Type B pancreatic cell (in vitro differentiated cells): Measurements from ENCODE around the gene IFT88. TPM values are rescaled to one million over a fixed set of nuclear protein-coding genes. Genes with fewer than 3 reads are reported as not detected.
A peak's percentile ranks its signal among the peaks of the same experiment; 100 is the strongest.
"Not testable (repeated sequence)": the region's sequence is repeated elsewhere in the genome, so short reads cannot be mapped to it uniquely, and the experiment has no call there.

Source experiments
- DNase-seq: peaks from one replicate; pipeline ENCODE4 v3.0.0; 2021; ENCODE audit warnings: mixed read lengths; ENCODE audit not compliant: unreplicated experiment; ENCODE audit errors: extremely low spot score
- H3K27ac Mint-ChIP-seq: 2 replicates; pipeline ENCODE4 v1.8.0; 2021; ENCODE audit warnings: mild to moderate bottlenecking, mixed read lengths
- H3K27me3 Mint-ChIP-seq: 2 replicates; pipeline ENCODE4 v1.8.0; 2021; ENCODE audit warnings: mixed read lengths
- H3K36me3 Mint-ChIP-seq: 2 replicates; pipeline ENCODE4 v1.8.0; 2021; ENCODE audit warnings: mixed read lengths
- H3K4me1 Mint-ChIP-seq: one replicate; pipeline ENCODE4 v1.8.0; 2021; ENCODE audit warnings: mixed read lengths; ENCODE audit not compliant: unreplicated experiment
- H3K4me3 Mint-ChIP-seq: 2 replicates; pipeline ENCODE4 v1.8.0; 2021; ENCODE audit warnings: mild to moderate bottlenecking, mixed read lengths
- H3K9me3 Mint-ChIP-seq: 2 replicates; pipeline ENCODE4 v1.8.0; 2021; ENCODE audit warnings: mixed read lengths
- total RNA-seq: library from RNA; stranded (reverse); gene quantifications from 2 replicates; pipeline ENCODE4 v1.2.1, GENCODE V29; 2021; ENCODE audit warnings: low replicate concordance
- TF ChIP-seq, protein P1 (sequence below): fragments of 200-600 bp; sonication (generic); conservative IDR thresholded peaks from 2 replicates; pipeline ENCODE4 v1.5.0; 2021; ENCODE audit warnings: antibody characterized with exemption, mild to moderate bottlenecking

IFT88 gene
- total RNA-seq, 1 donor from 2014 or later = 24.5 TPM

DNA sequence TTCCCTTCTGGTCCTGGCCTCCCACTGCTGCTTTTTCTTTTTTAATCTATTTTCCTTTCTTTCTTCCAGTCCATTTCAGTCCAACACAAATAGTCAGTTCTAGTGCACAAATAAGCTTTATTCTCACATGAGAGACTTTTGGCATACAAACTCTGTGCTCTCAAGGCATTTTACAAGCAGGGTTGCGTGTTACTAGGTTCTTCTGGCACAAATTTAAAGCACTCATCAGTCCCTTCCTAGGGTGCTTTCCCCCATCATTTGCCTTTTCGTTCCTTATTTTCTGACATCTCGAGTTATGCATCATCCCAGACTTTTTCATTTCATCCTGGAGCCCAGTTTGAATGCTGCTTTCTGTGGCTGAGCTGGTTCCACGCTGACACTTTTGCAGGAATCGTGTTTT, 106.8 kb downstream of the IFT88 start:
- Mint-ChIP-seq H3K27ac (no peak overlapping the region), H3K4me3 (no peak overlapping the region), H3K4me1 (peaks cover 6% of the 10 kb centered on the region), H3K9me3 (no peaks in the 10 kb centered on the region), H3K27me3 (no peaks in the 10 kb centered on the region), H3K36me3 (peaks cover 16% of the 10 kb centered on the region)
- TF ChIP-seq, protein P1, sequence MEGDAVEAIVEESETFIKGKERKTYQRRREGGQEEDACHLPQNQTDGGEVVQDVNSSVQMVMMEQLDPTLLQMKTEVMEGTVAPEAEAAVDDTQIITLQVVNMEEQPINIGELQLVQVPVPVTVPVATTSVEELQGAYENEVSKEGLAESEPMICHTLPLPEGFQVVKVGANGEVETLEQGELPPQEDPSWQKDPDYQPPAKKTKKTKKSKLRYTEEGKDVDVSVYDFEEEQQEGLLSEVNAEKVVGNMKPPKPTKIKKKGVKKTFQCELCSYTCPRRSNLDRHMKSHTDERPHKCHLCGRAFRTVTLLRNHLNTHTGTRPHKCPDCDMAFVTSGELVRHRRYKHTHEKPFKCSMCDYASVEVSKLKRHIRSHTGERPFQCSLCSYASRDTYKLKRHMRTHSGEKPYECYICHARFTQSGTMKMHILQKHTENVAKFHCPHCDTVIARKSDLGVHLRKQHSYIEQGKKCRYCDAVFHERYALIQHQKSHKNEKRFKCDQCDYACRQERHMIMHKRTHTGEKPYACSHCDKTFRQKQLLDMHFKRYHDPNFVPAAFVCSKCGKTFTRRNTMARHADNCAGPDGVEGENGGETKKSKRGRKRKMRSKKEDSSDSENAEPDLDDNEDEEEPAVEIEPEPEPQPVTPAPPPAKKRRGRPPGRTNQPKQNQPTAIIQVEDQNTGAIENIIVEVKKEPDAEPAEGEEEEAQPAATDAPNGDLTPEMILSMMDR = no peak
- no peak for DNase-seq

DNA sequence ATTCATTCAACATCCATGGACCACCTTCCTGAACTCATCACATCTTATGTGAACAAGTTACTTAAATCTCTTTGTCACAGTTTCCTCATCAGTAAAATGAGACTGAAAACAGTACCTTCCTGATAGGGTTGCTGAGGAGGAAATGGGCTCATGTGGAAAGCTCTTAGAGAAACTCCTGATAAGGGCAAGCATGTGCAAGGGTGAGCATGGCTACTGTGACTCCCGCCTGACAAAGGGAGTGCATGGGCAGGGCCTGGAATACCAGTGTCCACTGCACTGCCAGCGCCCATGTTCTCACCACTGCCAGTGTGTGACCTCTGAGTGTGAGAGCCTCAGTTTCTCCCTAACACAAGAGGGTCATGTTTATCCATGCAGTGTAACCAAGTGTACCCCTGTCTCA, 109.3 kb downstream of the IFT88 start:
- TF ChIP-seq, protein P1 = no peak
- DNase-seq = no peak
- no peaks in the 10 kb centered on the region for H3K27me3 Mint-ChIP-seq
- peaks cover 27% of the 10 kb centered on the region for H3K36me3 Mint-ChIP-seq
- H3K9me3 Mint-ChIP-seq = no peaks in the 10 kb centered on the region
- H3K27ac Mint-ChIP-seq = no peak overlapping the region
- peaks cover 12% of the 10 kb centered on the region for H3K4me1 Mint-ChIP-seq
- no peak overlapping the region for H3K4me3 Mint-ChIP-seq

DNA sequence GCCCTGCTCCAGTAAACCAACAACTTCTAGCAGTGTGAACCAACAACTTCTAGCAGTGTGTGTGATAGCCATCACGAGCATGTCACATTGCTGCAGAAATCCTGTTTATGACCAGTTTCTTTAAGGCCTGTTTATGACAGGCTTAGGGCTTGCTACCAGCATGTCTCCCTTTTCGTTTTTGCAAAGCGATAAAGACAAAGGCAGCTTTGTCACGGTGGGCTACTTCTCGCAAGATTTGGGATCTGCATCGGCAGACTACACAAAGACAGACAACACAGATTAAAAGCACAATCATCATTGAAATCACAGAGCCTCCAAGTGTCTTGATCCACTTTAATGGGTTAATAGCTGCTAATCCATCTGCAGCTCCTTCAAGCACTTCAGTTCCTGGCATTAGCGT, 111.6 kb downstream of the IFT88 start:
- Mint-ChIP-seq H3K4me1 (peaks cover 12% of the 10 kb centered on the region), H3K36me3 (peaks cover 20% of the 10 kb centered on the region), H3K4me3 (peak overlapping the region; percentile 38)
- not testable (repeated sequence) for DNase-seq, H3K27ac Mint-ChIP-seq, H3K27me3 Mint-ChIP-seq, H3K9me3 Mint-ChIP-seq

DNA sequence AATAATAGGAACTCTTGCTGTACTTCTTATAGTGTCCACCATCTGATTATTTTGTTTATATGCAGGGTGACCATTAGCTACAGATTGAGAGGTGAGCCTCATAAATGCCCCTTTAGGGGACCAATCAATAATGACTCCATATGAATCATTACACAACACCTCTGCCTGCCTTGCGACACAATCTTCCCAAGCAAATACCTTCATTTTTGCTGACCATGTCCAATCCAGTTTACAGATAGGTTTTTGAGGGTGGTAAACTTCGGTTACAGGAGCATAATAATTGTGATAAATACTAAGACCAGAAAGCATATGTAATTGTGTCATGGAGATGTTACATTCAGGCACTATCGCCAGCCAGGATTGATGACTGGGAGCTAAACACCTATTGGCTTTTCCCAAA, 112.9 kb downstream of the IFT88 start:
- Mint-ChIP-seq H3K27ac (no peak overlapping the region), H3K36me3 (peaks cover 18% of the 10 kb centered on the region), H3K4me3 (no peak overlapping the region), H3K4me1 (peaks cover 12% of the 10 kb centered on the region), H3K9me3 (no peaks in the 10 kb centered on the region), H3K27me3 (no peaks in the 10 kb centered on the region)
- TF ChIP-seq, protein P1 = no peak
- DNase-seq = no peak

DNA sequence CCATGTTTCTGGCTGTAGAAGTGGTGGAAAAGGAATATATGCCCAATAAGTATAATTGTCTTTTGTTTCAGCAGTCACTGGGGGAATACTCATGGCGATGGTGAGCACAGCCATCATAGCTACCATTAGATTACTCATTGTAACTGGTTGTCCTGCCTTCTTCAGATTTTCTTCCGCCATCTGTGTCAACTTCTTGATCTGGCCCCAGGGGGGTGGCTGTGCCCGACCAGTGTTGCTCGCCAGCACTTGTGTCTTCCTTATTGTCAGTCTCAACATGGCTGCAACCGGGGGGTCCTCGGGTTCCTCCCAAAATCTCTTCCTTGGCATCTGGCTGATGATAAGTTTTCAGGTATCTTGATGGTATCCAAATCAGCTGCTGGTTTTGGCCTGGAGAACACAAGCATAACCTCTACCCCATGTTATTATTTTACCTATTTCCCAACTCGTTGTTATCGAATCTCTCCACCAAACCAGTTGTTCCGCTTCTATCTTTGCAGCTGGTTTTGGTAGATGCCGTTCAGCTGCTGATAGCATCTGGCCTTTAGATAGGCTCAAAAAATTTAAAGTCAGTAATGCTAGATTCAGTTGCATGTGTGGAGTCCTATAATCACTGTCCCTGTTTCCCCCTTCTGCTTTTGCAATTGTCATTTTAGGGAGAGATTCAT, 113.6 kb downstream of the IFT88 start:
- H3K4me3 Mint-ChIP-seq = peak overlapping the region; percentile 5
- no peak overlapping the region for H3K27ac Mint-ChIP-seq
- H3K27me3 Mint-ChIP-seq = no peaks in the 10 kb centered on the region
- peaks cover 18% of the 10 kb centered on the region for H3K36me3 Mint-ChIP-seq
- no peaks in the 10 kb centered on the region for H3K9me3 Mint-ChIP-seq
- DNase-seq = no peak
- H3K4me1 Mint-ChIP-seq = peaks cover 12% of the 10 kb centered on the region
- TF ChIP-seq, protein P1 = no peak

DNA sequence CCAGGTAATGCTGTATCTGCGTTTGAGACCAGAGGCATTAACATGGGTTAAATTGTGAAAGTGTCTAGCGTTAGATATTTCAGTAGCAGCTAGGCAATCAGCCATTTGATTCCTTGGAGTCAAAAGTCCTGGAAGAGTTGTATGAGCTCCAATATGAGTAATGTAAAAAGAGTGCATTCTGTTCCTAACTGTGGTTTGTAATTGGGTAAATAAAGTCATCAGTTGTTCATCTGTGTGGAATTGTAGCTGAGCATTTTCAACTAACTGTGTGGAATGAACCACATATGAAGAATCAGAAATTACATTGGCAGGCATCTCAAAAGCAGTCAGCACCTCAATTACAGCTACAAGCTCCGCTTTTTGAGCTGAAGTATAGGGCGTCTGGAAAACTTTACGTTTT, 114.5 kb downstream of the IFT88 start:
- H3K9me3 Mint-ChIP-seq, H3K27ac Mint-ChIP-seq, H3K4me3 Mint-ChIP-seq, DNase-seq, H3K27me3 Mint-ChIP-seq: not testable (repeated sequence)
- H3K4me1 Mint-ChIP-seq = peaks cover 12% of the 10 kb centered on the region
- peaks cover 18% of the 10 kb centered on the region for H3K36me3 Mint-ChIP-seq

DNA sequence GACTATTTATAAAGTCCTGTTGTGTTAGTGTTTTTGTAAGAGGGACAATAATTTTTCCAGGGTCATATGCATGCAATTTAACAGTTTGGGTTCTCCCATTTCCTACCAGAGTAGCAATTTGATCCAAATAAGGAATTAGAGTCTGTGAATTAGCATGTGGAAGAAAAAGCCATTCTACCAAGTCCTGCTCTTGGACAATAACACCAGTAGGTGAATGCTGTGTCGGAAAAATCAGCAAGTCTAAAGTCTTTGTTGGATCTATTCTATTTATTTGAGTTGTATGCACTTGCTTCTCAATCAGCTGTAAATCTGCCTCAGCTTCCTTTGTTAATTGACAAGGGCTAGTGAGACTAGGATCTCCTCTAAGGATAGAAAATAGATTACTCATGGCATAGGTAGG, 115.1 kb downstream of the IFT88 start:
- Mint-ChIP-seq H3K36me3 (peaks cover 16% of the 10 kb centered on the region), H3K27ac (no peak overlapping the region), H3K4me3 (no peak overlapping the region), H3K4me1 (peaks cover 15% of the 10 kb centered on the region), H3K27me3 (no peaks in the 10 kb centered on the region), H3K9me3 (no peaks in the 10 kb centered on the region)
- no peak for DNase-seq
- TF ChIP-seq, protein P1 = no peak
